SK-N-SH (cell line): ENCODE measurements around the gene CAP2. TPM values are rescaled to one million over a fixed set of nuclear protein-coding genes. Genes with fewer than 3 reads are reported as not detected.

Source experiments
- CTCF ChIA-PET: fragments of 300-600, 350-600 bp; formaldehyde crosslinking; extraction: SDS; loops from one replicate; lab custom pipeline; 2021; lab: Yijun Ruan, JAX
- POLR2A ChIA-PET: fragments of 350-600 bp; sonication (Branson Sonifier 250); formaldehyde crosslinking; extraction: SDS; loops from one replicate; lab custom pipeline; 2020; ENCODE audit warnings: antibody characterized with exemption, inconsistent platforms; lab: Yijun Ruan, JAX
- DNase-seq: peaks from one replicate; pipeline ENCODE4 v3.0.0; 2012
- H2AFZ ChIP-seq: fragments of 200-600 bp; sonication (generic); 2 replicates; pipeline ENCODE4 v1.8.1; 2016; ENCODE audit warnings: antibody characterized with exemption, mild to moderate bottlenecking, low read depth
- H3F3A ChIP-seq: fragments of 200-600 bp; sonication (generic); replicated peaks from 2 replicates; pipeline ENCODE3; 2016; ENCODE audit warnings: antibody characterized with exemption, mild to moderate bottlenecking; ENCODE audit not compliant: insufficient read depth
- H3K27ac ChIP-seq, 2 experiments: fragments of 200-500 bp in 1 of 2; fragments of 200-600 bp in 1 of 2; sonication (Bioruptor generic) in 1 of 2; sonication (generic), shearing (Covaris generic) in 1 of 2; 2 replicates each; pipeline versions ENCODE4 v1.5.1 to v1.6.1; 2014 to 2016; ENCODE audit warnings: low read depth in 2 of 2, inconsistent platforms in 1 of 2, low read length in 1 of 2, mild to moderate bottlenecking in 1 of 2, mixed read lengths in 1 of 2
- H3K27me3 ChIP-seq: fragments of 200-600 bp; sonication (generic), shearing (Covaris generic); 2 replicates; pipeline ENCODE4 v1.6.1; 2016; ENCODE audit warnings: mixed run types; ENCODE audit not compliant: insufficient read depth
- H3K36me3 ChIP-seq, 2 experiments: fragments of 200-500 bp in 1 of 2; fragments of 200-600 bp in 1 of 2; sonication (Bioruptor generic) in 1 of 2; sonication (generic) in 1 of 2; replicated peaks in 1 of 2; 2 replicates each; pipeline versions ENCODE3 to v1.5.1; 2014 to 2016; ENCODE audit warnings: low read length in 1 of 2, mild to moderate bottlenecking in 1 of 2; ENCODE audit not compliant: insufficient read depth in 2 of 2, control insufficient read depth in 1 of 2
- H3K4me1 ChIP-seq, 2 experiments: fragments of 200-500 bp in 1 of 2; fragments of 200-600 bp in 1 of 2; sonication (Bioruptor generic) in 1 of 2; sonication (generic), shearing (Covaris generic) in 1 of 2; 2 replicates each; pipeline versions ENCODE4 v1.5.1 to v1.6.1; 2014 to 2016; ENCODE audit warnings: low read depth in 1 of 2, low read length in 1 of 2, mixed run types in 1 of 2; ENCODE audit not compliant: insufficient read depth in 2 of 2, control insufficient read depth in 1 of 2
- H3K4me2 ChIP-seq: fragments of 200-600 bp; sonication (generic), shearing (Covaris generic); 2 replicates; pipeline ENCODE4 v1.6.1; 2017; ENCODE audit warnings: mixed run types
- H3K4me3 ChIP-seq, 2 experiments: fragments of 200-500 bp in 1 of 2; fragments of 200-600 bp in 1 of 2; sonication (Bioruptor generic) in 1 of 2; sonication (generic), shearing (Covaris generic) in 1 of 2; 2 replicates each; pipeline versions ENCODE4 v1.5.1 to v1.8.1; 2014 to 2016; ENCODE audit warnings: low read depth in 2 of 2, inconsistent platforms in 1 of 2, low read length in 1 of 2, mild to moderate bottlenecking in 1 of 2, mixed read lengths in 1 of 2, moderate library complexity in 1 of 2
- H3K79me2 ChIP-seq: fragments of 200-600 bp; sonication (generic); 2 replicates; pipeline ENCODE4 v1.8.1; 2017; ENCODE audit warnings: mild to moderate bottlenecking; ENCODE audit not compliant: insufficient read depth
- H3K9ac ChIP-seq: fragments of 200-600 bp; sonication (generic); 2 replicates; pipeline ENCODE4 v1.6.1; 2017; ENCODE audit warnings: mixed run types
- H3K9me2 ChIP-seq: fragments of 200-600 bp; sonication (generic); 2 replicates; pipeline ENCODE4 v1.6.1; 2017; ENCODE audit warnings: mixed run types
- H3K9me3 ChIP-seq: fragments of 200-600 bp; sonication (generic); 2 replicates; pipeline ENCODE4 v1.6.1; 2017; ENCODE audit warnings: mixed run types, mild to moderate bottlenecking, moderate library complexity
- H4K20me1 ChIP-seq: fragments of 200-600 bp; sonication (generic); 2 replicates; pipeline ENCODE4 v1.6.1; 2017; ENCODE audit warnings: mild to moderate bottlenecking, mixed run types; ENCODE audit not compliant: insufficient read depth
- ELF1 ChIP-seq: IDR thresholded peaks from 2 replicates; pipeline ENCODE4 v1.4.0; 2012
- EZH2phosphoT487 ChIP-seq: fragments of 200-600 bp; sonication (generic); IDR thresholded peaks from 2 replicates; pipeline ENCODE4 v1.6.1; 2017; ENCODE audit warnings: low read depth, mixed run types, mild to moderate bottlenecking, antibody characterized with exemption, moderate library complexity, borderline replicate concordance
- FOSL2 ChIP-seq: IDR thresholded peaks from 2 replicates; pipeline ENCODE4 v1.4.0; 2012; ENCODE audit warnings: low read depth, mild to moderate bottlenecking, moderate library complexity, borderline replicate concordance
- FOXJ3 ChIP-seq: sonication (generic); formaldehyde crosslinking; IDR thresholded peaks from 2 replicates; pipeline ENCODE4 v1.5.1; 2020; ENCODE audit warnings: mild to moderate bottlenecking, missing genetic modification reagents
- FOXM1 ChIP-seq: IDR thresholded peaks from 2 replicates; pipeline ENCODE4 v1.4.0; 2012; ENCODE audit warnings: low read depth, mild to moderate bottlenecking
- GABPA ChIP-seq: IDR thresholded peaks from 2 replicates; pipeline ENCODE4 v1.4.0; 2012; ENCODE audit warnings: low read depth, mild to moderate bottlenecking
- GATA2 ChIP-seq: sonication (generic); formaldehyde crosslinking; IDR thresholded peaks from 2 replicates; pipeline ENCODE4 v1.5.0; 2020; ENCODE audit warnings: mild to moderate bottlenecking, missing genetic modification reagents
- IRF3 ChIP-seq: fragments of 150-350 bp; IDR thresholded peaks from 2 replicates; pipeline ENCODE4 v1.6.1; 2016; ENCODE audit warnings: mild to moderate bottlenecking, low read depth, low read length
- MXI1 ChIP-seq: IDR thresholded peaks from 2 replicates; pipeline ENCODE4 v1.6.1; 2012; ENCODE audit warnings: mild to moderate bottlenecking, low read depth, low read length, improper control_type of control experiment
- PBX3 ChIP-seq: IDR thresholded peaks from 2 replicates; pipeline ENCODE4; 2012
- POLR2AphosphoS5 ChIP-seq: IDR thresholded peaks from 2 replicates; pipeline ENCODE4 v1.6.1; 2012; ENCODE audit warnings: low read depth, low read length
- RFX5 ChIP-seq: IDR thresholded peaks from 2 replicates; pipeline ENCODE4 v1.6.1; 2012; ENCODE audit warnings: mild to moderate bottlenecking, improper control_type of control experiment, low read length
- SIN3A ChIP-seq: IDR thresholded peaks from 2 replicates; pipeline ENCODE4 v1.6.1; 2012; ENCODE audit warnings: low read depth, mild to moderate bottlenecking, low read length, moderate library complexity, borderline replicate concordance
- SMC3 ChIP-seq: IDR thresholded peaks from 2 replicates; pipeline ENCODE4 v1.6.1; 2012; ENCODE audit warnings: low read depth, low read length, improper control_type of control experiment
- TCF12 ChIP-seq: IDR thresholded peaks from 2 replicates; pipeline ENCODE4 v1.4.0; 2012
- YY1 ChIP-seq: IDR thresholded peaks from 2 replicates; pipeline ENCODE4 v1.4.0; 2012; ENCODE audit warnings: low read depth, mild to moderate bottlenecking
- ZBTB33 ChIP-seq: IDR thresholded peaks from 2 replicates; pipeline ENCODE4 v1.4.0; 2012; ENCODE audit warnings: low read depth, borderline replicate concordance
- WGBS: methylation state at CpG from one replicate; pipeline ENCODE4 v1.1.6; 2017; ENCODE audit warnings: low lambda C conversion rate; 5-methylcytosine and 5-hydroxymethylcytosine counted together
- polyA plus RNA-seq, 3 experiments: library from polyadenylated mRNA; depleted of rRNA; stranded (reverse); fragments of >200 nt; gene quantifications; 2 replicates each; pipeline ENCODE4 v1.2.3, GENCODE V29; 2012

The CAP2 gene
- polyA plus RNA-seq, 1 of the 3 experiments (the other 2 are of a cell fraction): 8.5 TPM

GRCh38 chr6:17421406-17421805 is 28.0 kb downstream of the CAP2 start:
- Histone ChIP-seq H3K9me3 (no peaks in the 10 kb centered on the region), H3K27ac (no peak overlapping the region), H4K20me1 (no peaks in the 10 kb centered on the region), H3K4me1 (peaks cover 0 to 23% of the 10 kb centered on the region in 2 experiments; a peak in 3 of 4 replicates), H3K4me2 (no peak overlapping the region), H3K27me3 (no peaks in the 10 kb centered on the region), H3K9me2 (no peaks in the 10 kb centered on the region), H3K9ac (no peak overlapping the region), H3K4me3 (no peak overlapping the region), H3K79me2 (peaks cover 31% of the 10 kb centered on the region), H3K36me3 (peaks cover 0 to 4% of the 10 kb centered on the region in 2 experiments), H3F3A (peaks cover 21% of the 10 kb centered on the region), H2AFZ (no peak overlapping the region)
- DNase-seq: no peak
- ChIA-PET POLR2A (no interaction called here), CTCF (no interaction called here)
- 82% methylated on average over 7 of the region's 7 CpGs for WGBS
- TF ChIP-seq FOXJ3 (CRISPR knock-in tag) (no peak), TCF12 (no peak), ZBTB33 (no peak), ELF1 (no peak), YY1 (no peak)

- no peak for DNase-seq
- H3K27me3 ChIP-seq: no peaks in the 10 kb centered on the region
- TF ChIP-seq ELF1 (no peak), RFX5 (no peak), FOSL2 (no peak)
- TF ChIP-seq, all 33 proteins: peak for 0
- no peak overlapping the region for H2AFZ ChIP-seq
- peaks cover 0 to 9% of the 10 kb centered on the region in 2 experiments; a peak in 2 of 4 replicates for H3K4me1 ChIP-seq
- no peaks in the 10 kb centered on the region for H4K20me1 ChIP-seq
- H3K79me2 ChIP-seq: peaks cover 25% of the 10 kb centered on the region
- peaks cover 15% of the 10 kb centered on the region for H3F3A ChIP-seq
- 84% methylated on average over 4 of the region's 4 CpGs for WGBS
- H3K36me3 ChIP-seq: peaks cover 0 to 14% of the 10 kb centered on the region in 2 experiments
- no peak overlapping the region for H3K27ac ChIP-seq
- H3K4me2 ChIP-seq: no peak overlapping the region
- no peak overlapping the region for H3K9ac ChIP-seq
- H3K4me3 ChIP-seq: no peak overlapping the region
- CTCF ChIA-PET: no interaction called here
- POLR2A ChIA-PET: no interaction called here
- H3K9me3 ChIP-seq: no peaks in the 10 kb centered on the region
- no peaks in the 10 kb centered on the region for H3K9me2 ChIP-seq
Measured at GRCh38 chr6:17423026-17423425, 29.6 kb downstream of the CAP2 start.

GRCh38 chr6:17427062-17427461 is 33.7 kb downstream of the CAP2 start:
- peaks cover 0 to 7% of the 10 kb centered on the region in 2 experiments; a peak in 1 of 4 replicates for H3K4me1 ChIP-seq
- DNase-seq: no peak
- H3F3A ChIP-seq: peaks cover 3% of the 10 kb centered on the region
- no peak overlapping the region for H3K27ac ChIP-seq
- WGBS: 92% methylated on average over 5 of the region's 6 CpGs
- H3K4me2 ChIP-seq: no peak overlapping the region
- H3K9me3 ChIP-seq: no peaks in the 10 kb centered on the region
- no peaks in the 10 kb centered on the region for H3K9me2 ChIP-seq
- peaks cover 0 to 14% of the 10 kb centered on the region in 2 experiments for H3K36me3 ChIP-seq
- no peak overlapping the region for H3K9ac ChIP-seq
- TF ChIP-seq IRF3 (no peak), EZH2phosphoT487 (no peak), FOXJ3 (CRISPR knock-in tag) (no peak), TCF12 (no peak), FOXM1 (no peak), RFX5 (no peak), GABPA (no peak), POLR2AphosphoS5 (no peak), SMC3 (no peak), PBX3 (no peak), SIN3A (no peak), FOSL2 (no peak), MXI1 (no peak), GATA2 (CRISPR knock-in tag) (no peak)
- POLR2A ChIA-PET: no interaction called here
- H3K4me3 ChIP-seq: no peak overlapping the region
- no peak overlapping the region for H2AFZ ChIP-seq
- no peaks in the 10 kb centered on the region for H4K20me1 ChIP-seq
- CTCF ChIA-PET: no interaction called here
- H3K79me2 ChIP-seq: peaks cover 2% of the 10 kb centered on the region
- H3K27me3 ChIP-seq: no peaks in the 10 kb centered on the region
